Activated CD4-positive, alpha-beta T cell treated with anti-CD3 and anti-CD28 coated beads for 36 hours (primary cell): ENCODE data around the gene SIPA1. TPM values are rescaled to one million over a fixed set of nuclear protein-coding genes. Genes with fewer than 3 reads are reported as not detected.
A peak's percentile ranks its signal among the peaks of the same experiment; 100 is the strongest.
"Not testable (repeated sequence)": the region's sequence is repeated elsewhere in the genome, so short reads cannot be mapped to it uniquely, and the experiment has no call there.

Experiments used
- ATAC-seq: fragments of 200-7000 bp; cut with Tn5 transposase; one replicate; pipeline ENCODE4 v1.10.0; 2021; ENCODE audit warnings: mild to moderate bottlenecking, moderate library complexity
- CTCF ChIA-PET: fragments of 350-600 bp; sonication (Branson Sonifier 250); formaldehyde crosslinking; loops from one replicate; lab custom pipeline; 2021; ENCODE audit warnings: antibody characterized with exemption; lab: Charles Lee
- POLR2A ChIA-PET: fragments of 350-600 bp; sonication (Branson Sonifier 250); formaldehyde crosslinking; loops from one replicate; lab custom pipeline; 2021; ENCODE audit warnings: antibody characterized with exemption, inconsistent platforms; lab: Charles Lee
- DNase-seq: peaks from one replicate; pipeline ENCODE4 v3.0.0-alpha.2; 2020
- H3K27ac Mint-ChIP-seq: one replicate; pipeline ENCODE4 v1.8.0; 2021; ENCODE audit warnings: mixed read lengths
- H3K27me3 Mint-ChIP-seq: one replicate; pipeline ENCODE4 v1.8.0; 2021; ENCODE audit warnings: mixed read lengths
- H3K36me3 Mint-ChIP-seq: one replicate; pipeline ENCODE4 v1.8.0; 2021; ENCODE audit warnings: low read depth, mixed read lengths
- H3K4me1 Mint-ChIP-seq: one replicate; pipeline ENCODE4 v1.8.0; 2021; ENCODE audit warnings: mixed read lengths
- H3K4me3 Mint-ChIP-seq: one replicate; pipeline ENCODE4 v1.8.0; 2021; ENCODE audit warnings: mild to moderate bottlenecking, moderate library complexity, mixed read lengths
- H3K9me3 Mint-ChIP-seq: one replicate; pipeline ENCODE4 v1.8.0; 2021; ENCODE audit warnings: low read depth, mixed read lengths
- intact Hi-C, 2 experiments: fragments of 100-400 bp; cut with DNase I in 1 of 2; cut with micrococcal nuclease in 1 of 2; formaldehyde crosslinking; loops; one replicate each; pipeline versions ENCODE4 v1.14.2 to v1.15.1; 2022 to 2024; cut with DNase I, micrococcal nuclease
- total RNA-seq, 2 experiments: library from RNA; stranded (reverse); gene quantifications; one replicate each; pipeline ENCODE4 v1.2.3, GENCODE V29; 2021

SIPA1 gene
- total RNA-seq, 2 experiments from 2014 or later, result 181 to 202 TPM

GRCh38 chr11:65653229-65654225 is 15.6 kb downstream of the SIPA1 start:
- ATAC-seq (no peak), DNase-seq (no peak)
- Mint-ChIP-seq H3K9me3 (no peaks in the 10 kb centered on the region), H3K4me3 (peak overlapping the region; percentile 79), H3K4me1 (peaks cover 47% of the 10 kb centered on the region), H3K27ac (peak overlapping the region; percentile 95), H3K27me3 (no peaks in the 10 kb centered on the region), H3K36me3 (peaks cover 50% of the 10 kb centered on the region)
- intact Hi-C loops, result loop anchor here in 1 of 2 experiments (1.0 to 2.0 kb wide), 2 partner anchors 9 to 15 kb away; partner anchors contain the start of genes RELA and SIPA1
- CTCF ChIA-PET, result interaction anchor here (0.5 to 2.1 kb wide), 10 partner anchors 9 to 237 kb away, joined by 3 to 6 read pairs (median 4); partner anchors contain the start of genes CCDC85B, KAT5, RELA and SIPA1
- POLR2A ChIA-PET, result interaction anchor here (0.7 to 3.9 kb wide), 6 partner anchors 9 to 67 kb away, joined by 3 to 18 read pairs (median 8); partner anchors contain the start of genes RELA, RNASEH2C and SIPA1

- ChIA-PET CTCF (interaction anchor here (0.6 to 1.7 kb wide), 2 partner anchors 17 to 90 kb away, joined by 4 read pairs; partner anchors contain the start of gene SIPA1), POLR2A (interaction anchor here (2.0 to 3.9 kb wide), 2 partner anchors 8 to 16 kb away, joined by 6 to 16 read pairs; partner anchors contain the start of gene RELA)
- H3K4me1 Mint-ChIP-seq, result peaks cover 58% of the 10 kb centered on the region
- H3K9me3 Mint-ChIP-seq, result no peaks in the 10 kb centered on the region
- H3K27ac Mint-ChIP-seq, result peak overlapping the region; percentile 34
- intact Hi-C loops, result no loop called here
- no peak for DNase-seq
- H3K4me3 Mint-ChIP-seq, result no peak overlapping the region
- H3K27me3 Mint-ChIP-seq, result no peaks in the 10 kb centered on the region
- H3K36me3 Mint-ChIP-seq, result peaks cover 58% of the 10 kb centered on the region
- no peak for ATAC-seq
Measured at GRCh38 chr11:65654375-65655349, 16.8 kb downstream of the SIPA1 start.

GRCh38 chr11:65655570-65656332 is 17.9 kb downstream of the SIPA1 start:
- Mint-ChIP-seq H3K4me1 (peaks cover 68% of the 10 kb centered on the region), H3K27ac (peak overlapping the region; percentile 39), H3K9me3 (no peaks in the 10 kb centered on the region), H3K27me3 (no peaks in the 10 kb centered on the region), H3K4me3 (no peak overlapping the region), H3K36me3 (peaks cover 64% of the 10 kb centered on the region)
- DNase-seq (no peak), ATAC-seq (no peak)
- ChIA-PET CTCF (interaction anchor here (0.7 to 1.1 kb wide), 2 partner anchors 33 to 41 kb away, joined by 3 read pairs; no protein-coding TSS in a partner anchor), POLR2A (interaction anchor here (2.0 to 3.9 kb wide), 2 partner anchors 7 to 17 kb away, joined by 6 to 16 read pairs; partner anchors contain the start of gene RELA)
- intact Hi-C loops, result no loop called here

- Mint-ChIP-seq H3K4me3 (no peak overlapping the region), H3K4me1 (peaks cover 61% of the 10 kb centered on the region), H3K27me3 (no peaks in the 10 kb centered on the region), H3K27ac (peak overlapping the region; percentile 71), H3K36me3 (peaks cover 68% of the 10 kb centered on the region), H3K9me3 (no peaks in the 10 kb centered on the region)
- CTCF ChIA-PET, result no interaction called here
- no peak for ATAC-seq
- POLR2A ChIA-PET, result no interaction called here
- no peak for DNase-seq
- intact Hi-C loops, result no loop called here
Measured at GRCh38 chr11:65657426-65657825, 19.5 kb downstream of the SIPA1 start.

- intact Hi-C loops, result no loop called here
- no peaks in the 10 kb centered on the region for H3K27me3 Mint-ChIP-seq
Measured at GRCh38 chr11:65658174-65659021, 20.5 kb downstream of the SIPA1 start.

GRCh38 chr11:65660038-65660437 is 22.1 kb downstream of the SIPA1 start:
- H3K4me3 Mint-ChIP-seq, result peak overlapping the region; percentile 28
- peak overlapping the region; percentile 73 for H3K27ac Mint-ChIP-seq
- no peak for DNase-seq
- ATAC-seq, result no peak
- no peaks in the 10 kb centered on the region for H3K27me3 Mint-ChIP-seq
- CTCF ChIA-PET, result no interaction called here
- POLR2A ChIA-PET, result no interaction called here
- H3K9me3 Mint-ChIP-seq, result no peaks in the 10 kb centered on the region
- H3K4me1 Mint-ChIP-seq, result peaks cover 52% of the 10 kb centered on the region
- peaks cover 65% of the 10 kb centered on the region for H3K36me3 Mint-ChIP-seq
- intact Hi-C loops, result loop anchor here (5.0 kb wide), 2 partner anchors 83 to 238 kb away; partner anchors contain the start of genes EHBP1L1 (in 1 of the 2) and NEAT1 (in 1 of the 2)

More at GRCh38 chr11:65658174-65659021, 20.5 kb downstream of the SIPA1 start:
- Mint-ChIP-seq H3K36me3 (peaks cover 68% of the 10 kb centered on the region), H3K9me3 (no peaks in the 10 kb centered on the region), H3K4me1 (peaks cover 53% of the 10 kb centered on the region), H3K27ac (peak overlapping the region; percentile 76), H3K4me3 (no peak overlapping the region)
- ATAC-seq (no peak), DNase-seq (no peak)
- POLR2A ChIA-PET, result no interaction called here
- CTCF ChIA-PET, result interaction anchor here (0.8 kb wide), 1 partner anchor 53 kb away, joined by 4 read pairs; the partner anchor contains the start of gene KAT5

- H3K4me1 Mint-ChIP-seq, result peaks cover 52% of the 10 kb centered on the region
- intact Hi-C loops, result loop anchor here (5.0 kb wide), 2 partner anchors 84 to 239 kb away; partner anchors contain the start of genes EHBP1L1 (in 1 of the 2) and NEAT1 (in 1 of the 2)
- CTCF ChIA-PET, H3K9me3 Mint-ChIP-seq, H3K27me3 Mint-ChIP-seq, DNase-seq, ATAC-seq: not testable (repeated sequence)
- H3K4me3 Mint-ChIP-seq, result peak overlapping the region; percentile 83
- POLR2A ChIA-PET, result interaction anchor here (0.6 to 0.8 kb wide), 2 partner anchors 136 to 228 kb away, joined by 3 to 4 read pairs; no protein-coding TSS in a partner anchor
- peaks cover 56% of the 10 kb centered on the region for H3K36me3 Mint-ChIP-seq
- peak overlapping the region; percentile 55 for H3K27ac Mint-ChIP-seq
Measured at GRCh38 chr11:65660908-65661307, 23.0 kb downstream of the SIPA1 start.

- peaks cover 51% of the 10 kb centered on the region for H3K36me3 Mint-ChIP-seq
- peak overlapping the region; percentile 83 for H3K27ac Mint-ChIP-seq
- ATAC-seq (no peak), DNase-seq (peak; percentile 17)
- H3K9me3 Mint-ChIP-seq, result no peaks in the 10 kb centered on the region
- H3K27me3 Mint-ChIP-seq, result no peaks in the 10 kb centered on the region
- ChIA-PET POLR2A (interaction anchor here (0.8 kb wide), 1 partner anchor 228 kb away, joined by 4 read pairs; no protein-coding TSS in a partner anchor), CTCF (no interaction called here)
- H3K4me3 Mint-ChIP-seq, result peak overlapping the region; percentile 83
- H3K4me1 Mint-ChIP-seq, result peaks cover 50% of the 10 kb centered on the region
- intact Hi-C loops, result loop anchor here (1.0 to 5.0 kb wide), 7 partner anchors 8 to 239 kb away; partner anchors contain the start of genes AP5B1 (in 1 of the 2), EHBP1L1 (in 1 of the 2), KAT5 (in 1 of the 2) and NEAT1 (in 1 of the 2)
Measured at GRCh38 chr11:65661599-65662246, 23.8 kb downstream of the SIPA1 start.
